DND-41 (cell line): ENCODE data around the gene ST8SIA3.

ENCODE experiments used
- EZH2 ChIP-seq: IDR thresholded peaks from 3 replicates; pipeline ENCODE4 v1.6.1; 2012; ENCODE audit warnings: borderline replicate concordance, low read depth, mild to moderate bottlenecking, moderate library complexity, low read length, inconsistent platforms; ENCODE audit not compliant: severe bottlenecking
- TF ChIP-seq, protein P1 (sequence below): IDR thresholded peaks from 2 replicates; pipeline ENCODE4 v1.5.1; 2012; ENCODE audit warnings: borderline replicate concordance, low read length, moderate library complexity, mild to moderate bottlenecking; ENCODE audit not compliant: poor library complexity, severe bottlenecking; ENCODE audit errors: extremely low read depth

- TF ChIP-seq, protein P1, sequence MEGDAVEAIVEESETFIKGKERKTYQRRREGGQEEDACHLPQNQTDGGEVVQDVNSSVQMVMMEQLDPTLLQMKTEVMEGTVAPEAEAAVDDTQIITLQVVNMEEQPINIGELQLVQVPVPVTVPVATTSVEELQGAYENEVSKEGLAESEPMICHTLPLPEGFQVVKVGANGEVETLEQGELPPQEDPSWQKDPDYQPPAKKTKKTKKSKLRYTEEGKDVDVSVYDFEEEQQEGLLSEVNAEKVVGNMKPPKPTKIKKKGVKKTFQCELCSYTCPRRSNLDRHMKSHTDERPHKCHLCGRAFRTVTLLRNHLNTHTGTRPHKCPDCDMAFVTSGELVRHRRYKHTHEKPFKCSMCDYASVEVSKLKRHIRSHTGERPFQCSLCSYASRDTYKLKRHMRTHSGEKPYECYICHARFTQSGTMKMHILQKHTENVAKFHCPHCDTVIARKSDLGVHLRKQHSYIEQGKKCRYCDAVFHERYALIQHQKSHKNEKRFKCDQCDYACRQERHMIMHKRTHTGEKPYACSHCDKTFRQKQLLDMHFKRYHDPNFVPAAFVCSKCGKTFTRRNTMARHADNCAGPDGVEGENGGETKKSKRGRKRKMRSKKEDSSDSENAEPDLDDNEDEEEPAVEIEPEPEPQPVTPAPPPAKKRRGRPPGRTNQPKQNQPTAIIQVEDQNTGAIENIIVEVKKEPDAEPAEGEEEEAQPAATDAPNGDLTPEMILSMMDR: no peak
- TF ChIP-seq EZH2: no peak
Measured at GRCh38 chr18:57312346-57313144, 39.8 kb upstream of the ST8SIA3 start.
